ENCODE results near the gene GGT6. TPM values are rescaled to one million over a fixed set of nuclear protein-coding genes. Genes with fewer than 3 reads are reported as not detected.
A peak's percentile ranks its signal among the peaks of the same experiment; 100 is the strongest.

Gene GGT6
- total and polyA plus RNA-seq, 4 donors = 0.15 TPM; not detected in 3

GRCh38 chr17:4536742-4537411 lies 23.5 kb downstream of the GGT6 start:
- H3K4me3 ChIP-seq (ENCODE audit: low read depth, low read length) = no peak overlapping the region
- H3K27me3 ChIP-seq (ENCODE audit: control insufficient read depth, insufficient read depth, low read length) = no peaks in the 10 kb centered on the region
- peaks cover 98% of the 10 kb centered on the region for H3K36me3 ChIP-seq (ENCODE audit: control insufficient read depth, insufficient read depth, low read length)
- DNase-seq (ENCODE audit: low read depth in 4 of 6, low spot score in 6 of 6) = no peak
- H3K9me3 ChIP-seq (ENCODE audit: control insufficient read depth, insufficient read depth, low read length) = no peaks in the 10 kb centered on the region
- peak overlapping the region; percentile 33 for H3K27ac ChIP-seq (ENCODE audit: low read depth, low read length)
- H3K4me1 ChIP-seq (ENCODE audit: control insufficient read depth, insufficient read depth, low read length) = peaks cover 91% of the 10 kb centered on the region
- 84% methylated on average over 7 of the region's 18 CpGs for WGBS (ENCODE audit: insufficient coverage)

GRCh38 chr17:4536259-4536741 lies 24.1 kb downstream of the GGT6 start:
- H3K36me3 ChIP-seq (ENCODE audit: control insufficient read depth, insufficient read depth, low read length) = peaks cover 98% of the 10 kb centered on the region
- DNase-seq (ENCODE audit: low read depth in 4 of 6, low spot score in 6 of 6) = no peak
- H3K27ac ChIP-seq (ENCODE audit: low read depth, low read length) = peak overlapping the region; percentile 33
- H3K9me3 ChIP-seq (ENCODE audit: control insufficient read depth, insufficient read depth, low read length) = no peaks in the 10 kb centered on the region
- H3K4me3 ChIP-seq (ENCODE audit: low read depth, low read length) = no peak overlapping the region
- no peaks in the 10 kb centered on the region for H3K27me3 ChIP-seq (ENCODE audit: control insufficient read depth, insufficient read depth, low read length)
- WGBS (ENCODE audit: insufficient coverage) = 38% methylated on average over 10 of the region's 19 CpGs
- H3K4me1 ChIP-seq (ENCODE audit: control insufficient read depth, insufficient read depth, low read length) = peaks cover 91% of the 10 kb centered on the region

- WGBS (ENCODE audit: insufficient coverage) = 65% methylated on average over 17 of the region's 19 CpGs
- Histone ChIP-seq H3K4me1 (ENCODE audit: control insufficient read depth, insufficient read depth, low read length) (peaks cover 91% of the 10 kb centered on the region), H3K4me3 (ENCODE audit: low read depth, low read length) (no peak overlapping the region), H3K9me3 (ENCODE audit: control insufficient read depth, insufficient read depth, low read length) (no peaks in the 10 kb centered on the region), H3K27me3 (ENCODE audit: control insufficient read depth, insufficient read depth, low read length) (no peaks in the 10 kb centered on the region), H3K36me3 (ENCODE audit: control insufficient read depth, insufficient read depth, low read length) (peaks cover 98% of the 10 kb centered on the region), H3K27ac (ENCODE audit: low read depth, low read length) (no peak overlapping the region)
- DNase-seq (ENCODE audit: low read depth in 4 of 6, low spot score in 6 of 6) = no peak
Observed at GRCh38 chr17:4535667-4536258, 24.6 kb downstream of the GGT6 start.

GRCh38 chr17:4534928-4535666 lies 25.3 kb downstream of the GGT6 start:
- Histone ChIP-seq H3K4me1 (ENCODE audit: control insufficient read depth, insufficient read depth, low read length) (peaks cover 92% of the 10 kb centered on the region), H3K4me3 (ENCODE audit: low read depth, low read length) (no peak overlapping the region), H3K27me3 (ENCODE audit: control insufficient read depth, insufficient read depth, low read length) (no peaks in the 10 kb centered on the region), H3K27ac (ENCODE audit: low read depth, low read length) (peak overlapping the region; percentile 79), H3K9me3 (ENCODE audit: control insufficient read depth, insufficient read depth, low read length) (no peaks in the 10 kb centered on the region), H3K36me3 (ENCODE audit: control insufficient read depth, insufficient read depth, low read length) (peaks cover 97% of the 10 kb centered on the region)
- DNase-seq (ENCODE audit: low read depth in 4 of 6, low spot score in 6 of 6) = no peak
- WGBS (ENCODE audit: insufficient coverage) = 67% methylated on average over 21 of the region's 27 CpGs

- Histone ChIP-seq H3K9me3 (ENCODE audit: control insufficient read depth, insufficient read depth, low read length) (no peaks in the 10 kb centered on the region), H3K27ac (ENCODE audit: low read depth, low read length) (peak overlapping the region; percentile 79), H3K36me3 (ENCODE audit: control insufficient read depth, insufficient read depth, low read length) (peaks cover 97% of the 10 kb centered on the region), H3K27me3 (ENCODE audit: control insufficient read depth, insufficient read depth, low read length) (no peaks in the 10 kb centered on the region), H3K4me1 (ENCODE audit: control insufficient read depth, insufficient read depth, low read length) (peaks cover 93% of the 10 kb centered on the region), H3K4me3 (ENCODE audit: low read depth, low read length) (no peak overlapping the region)
- no peak for DNase-seq (ENCODE audit: low read depth in 4 of 6, low spot score in 6 of 6)
- 63% methylated on average over 15 of the region's 17 CpGs for WGBS (ENCODE audit: insufficient coverage)
Observed at GRCh38 chr17:4534515-4534914, 25.9 kb downstream of the GGT6 start.

- Histone ChIP-seq H3K4me3 (ENCODE audit: low read depth, low read length) (no peak overlapping the region), H3K4me1 (ENCODE audit: control insufficient read depth, insufficient read depth, low read length) (peaks cover 86% of the 10 kb centered on the region), H3K27me3 (ENCODE audit: control insufficient read depth, insufficient read depth, low read length) (no peaks in the 10 kb centered on the region), H3K36me3 (ENCODE audit: control insufficient read depth, insufficient read depth, low read length) (peaks cover 91% of the 10 kb centered on the region), H3K27ac (ENCODE audit: low read depth, low read length) (peak overlapping the region; percentile 79), H3K9me3 (ENCODE audit: control insufficient read depth, insufficient read depth, low read length) (no peaks in the 10 kb centered on the region)
- WGBS (ENCODE audit: insufficient coverage) = 40% methylated on average over 22 of the region's 23 CpGs
- peak in 3 of 6 donors; percentile 33 to 78 (median 54) for DNase-seq (ENCODE audit: low read depth in 4 of 6, low spot score in 6 of 6)
Observed at GRCh38 chr17:4533523-4534504, 26.6 kb downstream of the GGT6 start.

- Histone ChIP-seq H3K4me3 (ENCODE audit: low read depth, low read length) (no peak overlapping the region), H3K36me3 (ENCODE audit: control insufficient read depth, insufficient read depth, low read length) (peaks cover 86% of the 10 kb centered on the region), H3K9me3 (ENCODE audit: control insufficient read depth, insufficient read depth, low read length) (no peaks in the 10 kb centered on the region), H3K27ac (ENCODE audit: low read depth, low read length) (peak overlapping the region; percentile 79), H3K27me3 (ENCODE audit: control insufficient read depth, insufficient read depth, low read length) (no peaks in the 10 kb centered on the region), H3K4me1 (ENCODE audit: control insufficient read depth, insufficient read depth, low read length) (peaks cover 78% of the 10 kb centered on the region)
- no peak for DNase-seq (ENCODE audit: low read depth in 4 of 6, low spot score in 6 of 6)
- WGBS (ENCODE audit: insufficient coverage) = 90% methylated on average over 33 of the region's 33 CpGs
Observed at GRCh38 chr17:4532860-4533522, 27.4 kb downstream of the GGT6 start.

- no peaks in the 10 kb centered on the region for H3K27me3 ChIP-seq (ENCODE audit: control insufficient read depth, insufficient read depth, low read length)
- H3K4me1 ChIP-seq (ENCODE audit: control insufficient read depth, insufficient read depth, low read length) = peaks cover 70% of the 10 kb centered on the region
- H3K9me3 ChIP-seq (ENCODE audit: control insufficient read depth, insufficient read depth, low read length) = no peaks in the 10 kb centered on the region
- H3K4me3 ChIP-seq (ENCODE audit: low read depth, low read length) = no peak overlapping the region
- DNase-seq (ENCODE audit: low read depth in 4 of 6, low spot score in 6 of 6) = no peak
- no peak overlapping the region for H3K27ac ChIP-seq (ENCODE audit: low read depth, low read length)
- 93% methylated on average over 10 of the region's 17 CpGs for WGBS (ENCODE audit: insufficient coverage)
- peaks cover 78% of the 10 kb centered on the region for H3K36me3 ChIP-seq (ENCODE audit: control insufficient read depth, insufficient read depth, low read length)
Observed at GRCh38 chr17:4531988-4532736, 28.2 kb downstream of the GGT6 start.
